GM18519 (cell line): Measurements from ENCODE around the gene CACUL1.

Experiments
- ATAC-seq: cut with Tn5 transposase; IDR thresholded peaks from one replicate; pipeline ENCODE4 v1.9.1; 2021; ENCODE audit warnings: mild to moderate bottlenecking, moderate library complexity; ENCODE audit not compliant: unreplicated experiment, low FRiP score

The CACUL1 gene

DNA sequence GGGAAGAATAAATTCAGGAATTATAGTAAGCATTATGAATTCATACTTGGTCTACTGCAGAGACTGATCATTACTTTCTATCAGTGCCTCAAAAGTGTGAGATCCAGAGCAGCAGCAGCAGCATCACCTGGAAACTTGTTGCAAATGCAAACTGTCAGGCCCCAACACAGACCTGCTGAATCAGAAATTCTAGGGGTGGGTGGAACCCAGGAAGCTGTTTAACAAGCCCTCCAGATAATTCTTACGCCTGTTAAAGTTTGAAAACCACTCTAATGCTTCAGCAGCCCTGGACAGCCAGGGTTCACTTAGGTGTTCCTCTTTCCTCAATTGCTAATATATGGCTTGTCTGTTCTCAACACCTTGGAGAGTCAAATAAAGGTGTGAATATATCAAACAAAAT lies 19.5 kb downstream of the CACUL1 start:
- ATAC-seq, result no peak

DNA sequence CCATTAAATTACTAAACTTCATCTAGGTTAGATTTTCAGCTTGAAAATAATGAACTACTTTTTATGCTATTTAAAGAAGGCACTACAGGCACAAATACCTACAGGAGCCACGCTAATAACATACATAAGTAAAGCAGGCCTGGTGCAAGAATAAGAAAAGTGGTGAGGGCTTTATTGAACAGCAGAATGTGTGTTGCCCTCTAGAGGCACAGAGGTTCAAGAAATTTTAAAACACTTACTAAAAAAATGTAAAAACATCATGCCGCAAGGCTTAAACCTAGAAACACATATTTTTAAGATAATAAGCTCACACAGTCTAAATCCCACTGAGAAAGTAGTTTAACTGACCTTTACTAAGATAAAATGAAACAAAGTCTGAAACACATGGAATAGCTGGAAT lies 20.3 kb downstream of the CACUL1 start:
- no peak for ATAC-seq

DNA sequence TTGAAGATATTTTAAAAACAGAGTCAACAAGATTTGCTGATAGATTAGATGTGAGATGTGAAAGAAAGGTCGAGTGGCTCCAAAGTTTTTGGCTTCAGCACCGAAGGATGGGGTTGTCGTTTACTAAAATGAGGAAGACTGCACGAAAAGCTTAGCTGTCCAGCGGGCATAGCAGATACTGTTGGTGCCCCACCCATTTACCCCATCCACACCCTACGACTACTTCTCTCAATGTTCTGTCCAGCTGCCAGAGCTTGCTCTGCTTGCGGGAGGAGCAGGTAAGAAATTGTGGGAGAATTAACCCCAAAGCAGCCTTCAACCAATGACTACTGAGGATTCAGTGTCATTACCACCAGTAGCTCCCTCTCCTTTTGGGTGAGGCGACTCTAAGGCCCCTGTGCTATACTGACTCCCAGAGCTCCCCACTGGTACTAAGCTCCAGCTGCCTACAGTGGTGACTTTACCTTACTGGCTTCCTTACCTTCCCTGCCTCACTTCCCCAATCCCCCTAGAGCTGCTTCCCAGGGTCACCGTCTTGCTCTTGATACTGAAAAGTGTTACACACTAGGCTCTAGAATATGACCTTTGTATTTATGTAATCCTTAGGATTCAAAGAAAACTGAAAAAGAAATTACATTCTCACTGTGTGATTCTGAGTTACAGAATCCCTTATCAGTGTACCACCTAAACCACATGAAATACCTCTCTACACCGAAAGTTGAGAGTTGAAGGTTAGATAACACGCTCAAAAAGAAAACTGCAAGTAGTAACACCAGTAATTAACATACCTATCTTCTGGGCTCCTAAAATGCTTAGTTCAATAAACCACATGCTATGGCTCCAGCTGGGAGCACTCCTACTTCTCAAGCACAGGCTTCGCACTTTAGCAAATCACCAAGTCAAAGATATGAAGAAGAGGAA lies 22.3 kb downstream of the CACUL1 start:
- ATAC-seq, result peak; percentile 33

DNA sequence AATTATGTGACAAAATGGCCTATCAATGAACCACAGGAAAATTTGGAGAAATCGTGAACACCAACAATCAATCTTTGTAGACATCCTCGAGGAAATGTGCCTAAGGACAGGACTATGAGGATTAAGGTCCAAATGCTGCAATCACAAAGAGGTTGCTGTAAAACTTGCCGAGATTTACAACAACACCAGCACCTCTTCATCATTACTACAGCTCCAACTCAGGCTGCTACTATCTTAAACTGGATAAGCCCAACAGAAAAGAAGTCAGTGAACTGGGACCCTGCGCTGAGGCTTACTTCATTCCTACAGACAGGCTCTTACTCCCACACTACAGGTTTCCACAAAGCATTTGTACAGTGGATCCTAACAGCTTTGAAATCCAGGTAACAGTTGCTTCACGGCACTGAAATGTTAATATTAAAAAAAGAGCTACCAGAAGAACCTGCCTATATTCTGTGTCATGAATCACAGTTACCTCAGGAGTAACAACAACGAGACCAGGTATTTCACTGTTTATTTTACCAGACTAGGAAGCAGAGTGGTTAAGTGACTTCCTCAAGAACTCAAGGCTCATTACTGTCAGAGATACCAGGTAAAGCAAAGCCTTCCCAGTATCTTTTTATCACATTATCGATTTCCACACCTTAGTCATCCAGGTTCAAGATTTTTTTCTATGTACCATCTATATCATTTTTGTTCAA lies 23.9 kb downstream of the CACUL1 start:
- ATAC-seq, result no peak

GRCh38 chr10:118729641-118730258 lies 25.0 kb downstream of the CACUL1 start:
- ATAC-seq, result peak; percentile 86

- ATAC-seq, result no peak
Measured at GRCh38 chr10:118729200-118729599, 25.6 kb downstream of the CACUL1 start.

GRCh38 chr10:118725886-118726500 lies 28.8 kb downstream of the CACUL1 start:
- ATAC-seq, result no peak

GRCh38 chr10:118723466-118723865 lies 31.3 kb downstream of the CACUL1 start:
- no peak for ATAC-seq

DNA sequence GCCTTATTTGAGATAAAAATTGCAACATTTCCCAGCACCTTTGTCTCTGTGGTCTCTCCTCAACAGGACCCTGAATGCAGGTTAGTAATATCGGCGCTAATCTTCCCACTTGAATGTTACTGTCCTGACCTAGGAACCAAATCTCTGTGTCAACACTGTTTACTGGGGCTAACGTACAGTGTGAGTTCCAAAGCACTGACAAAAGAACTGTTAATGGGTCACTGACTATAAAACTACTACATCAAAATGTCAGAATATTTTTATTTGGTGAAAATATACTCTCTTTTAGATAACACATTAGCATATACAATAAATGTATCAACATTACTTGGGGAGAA lies 33.3 kb downstream of the CACUL1 start:
- ATAC-seq, result no peak

DNA sequence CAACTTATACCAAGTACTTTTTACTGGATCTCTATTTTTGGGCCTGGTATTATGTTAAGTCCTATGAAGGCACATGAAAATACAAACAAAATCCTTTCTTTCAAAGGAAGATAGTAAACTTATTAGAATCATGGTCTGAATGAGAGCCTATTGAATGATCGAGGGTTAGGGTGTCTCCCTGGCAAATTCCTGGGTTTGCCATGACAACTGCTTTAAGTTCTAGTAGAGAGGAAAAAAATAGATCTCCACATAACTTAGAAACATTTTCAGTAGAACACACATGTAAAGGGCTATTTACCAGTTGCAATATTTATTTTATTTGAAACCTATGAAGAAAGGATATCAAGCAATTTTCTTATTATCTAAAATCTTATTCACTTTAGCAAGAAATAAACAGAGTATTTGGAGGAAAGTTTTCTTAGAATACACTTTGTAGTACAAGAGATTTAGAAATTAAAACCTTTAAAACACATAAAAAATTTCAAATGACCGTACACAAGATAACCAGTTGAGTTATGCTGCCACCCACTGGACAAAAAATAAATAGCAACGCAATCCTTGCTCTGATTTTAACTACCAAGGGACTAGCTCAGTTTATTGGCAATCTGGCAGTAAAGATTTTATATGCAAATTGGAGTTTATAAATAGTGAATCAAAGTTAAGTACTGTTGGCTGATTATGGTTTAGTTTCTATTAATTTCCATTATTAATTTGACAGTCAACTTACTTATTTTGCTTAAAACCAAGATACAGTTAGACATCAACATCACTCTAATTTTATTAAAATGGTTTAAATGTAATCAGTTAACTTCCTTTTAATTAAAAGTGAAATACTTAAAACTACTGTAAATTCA lies 33.9 kb downstream of the CACUL1 start:
- ATAC-seq, result no peak

- no peak for ATAC-seq
Measured at GRCh38 chr10:118714366-118714765, 40.4 kb downstream of the CACUL1 start.

DNA sequence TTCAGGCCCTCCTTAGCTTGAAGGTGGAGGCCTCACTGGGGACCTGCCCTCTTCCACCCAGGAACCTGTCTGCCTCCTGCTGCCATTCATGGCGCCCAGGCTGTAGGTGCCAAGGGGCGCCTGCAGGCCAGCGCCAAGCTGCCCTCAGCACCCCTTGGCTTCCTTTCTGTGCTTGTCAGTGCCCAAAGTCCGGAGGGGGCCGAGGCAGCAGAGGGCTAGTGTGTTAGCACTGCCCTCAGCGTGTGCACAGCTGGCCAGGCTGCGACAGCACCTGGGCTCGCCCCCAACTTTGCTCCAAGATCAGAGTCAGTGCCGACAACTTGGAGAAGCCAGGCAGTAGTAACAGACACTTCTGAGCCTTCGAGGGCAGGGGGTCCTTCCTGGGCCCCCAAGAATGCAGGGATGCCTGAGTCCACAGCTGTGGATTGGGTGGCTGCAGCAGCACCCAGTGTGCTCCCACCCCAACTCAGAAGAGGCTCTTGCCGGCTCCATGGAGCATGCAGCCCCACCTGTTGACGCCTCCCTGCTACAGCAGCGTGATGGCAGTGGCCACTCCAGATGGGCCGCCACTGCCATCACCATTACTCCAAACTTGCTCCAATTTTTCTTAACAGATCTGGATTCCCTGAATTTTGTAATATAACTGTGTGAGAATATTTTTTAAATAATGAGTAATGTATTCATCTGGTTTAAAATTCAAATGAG lies 41.7 kb downstream of the CACUL1 start:
- ATAC-seq, result no peak

- no peak for ATAC-seq
Measured at GRCh38 chr10:118712080-118712479, 42.7 kb downstream of the CACUL1 start.

DNA sequence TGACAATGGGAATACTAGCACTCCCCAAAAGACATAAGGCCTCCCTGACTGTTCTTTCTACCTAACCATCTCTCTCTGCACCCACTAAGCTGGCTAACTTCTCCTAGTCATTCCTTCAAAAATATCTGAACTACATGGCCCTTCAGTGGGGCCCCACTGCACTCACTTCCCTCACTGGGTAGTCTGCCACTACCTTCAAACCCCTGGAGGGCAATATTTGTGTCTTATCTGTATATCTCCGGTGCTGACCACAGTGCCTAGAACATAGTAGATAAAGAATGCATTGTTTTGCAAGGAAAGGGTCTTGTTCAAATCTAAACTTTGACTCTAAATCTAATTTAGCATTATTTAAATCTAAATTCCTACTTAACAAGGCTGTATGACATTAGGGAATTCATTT lies 44.3 kb downstream of the CACUL1 start:
- ATAC-seq, result no peak

DNA sequence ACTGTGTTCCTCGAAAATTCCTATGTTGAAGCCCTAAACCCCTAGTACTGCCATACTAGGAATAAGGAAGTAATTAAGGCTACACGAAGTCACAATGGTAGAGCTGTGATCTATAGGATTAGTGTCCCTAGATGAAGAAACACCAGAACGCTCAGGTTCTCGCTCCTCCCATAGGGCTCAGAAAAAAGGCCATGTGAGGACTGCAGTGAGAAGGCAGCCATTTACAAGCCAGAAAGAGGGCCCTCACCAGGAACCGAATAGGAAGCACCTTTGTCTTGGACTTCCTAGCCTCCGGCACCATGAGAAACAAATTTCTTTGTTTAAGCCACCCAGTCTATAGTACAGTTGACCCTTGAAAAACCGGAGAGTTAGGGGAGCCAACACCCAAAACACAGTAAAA lies 46.2 kb downstream of the CACUL1 start:
- no peak for ATAC-seq

- no peak for ATAC-seq
Measured at GRCh38 chr10:118704711-118705110, 50.1 kb downstream of the CACUL1 start.

GRCh38 chr10:118701529-118702323 lies 53.0 kb downstream of the CACUL1 start:
- ATAC-seq, result no peak

DNA sequence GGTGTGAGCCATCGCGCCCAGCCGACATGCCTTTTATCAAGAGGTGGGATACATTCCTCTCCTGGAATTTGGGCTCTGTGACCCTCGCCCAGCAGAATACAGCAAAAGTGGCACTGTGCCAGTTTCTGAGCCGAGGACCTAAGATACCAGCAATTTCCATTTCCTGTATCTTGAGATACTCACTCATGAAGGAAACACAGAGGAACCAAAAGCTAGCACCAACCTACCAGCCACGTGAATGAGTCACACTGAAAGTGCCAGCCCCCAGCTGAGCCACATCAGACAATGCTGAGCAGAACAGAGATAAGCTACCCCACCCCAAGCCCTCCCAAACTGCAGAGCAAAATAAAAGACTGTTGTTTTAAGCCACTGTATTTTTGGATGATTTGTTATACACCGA lies 56.3 kb downstream of the CACUL1 start:
- ATAC-seq, result peak; percentile 90

- ATAC-seq, result no peak
Measured at GRCh38 chr10:118694848-118695247, 59.9 kb downstream of the CACUL1 start.
